HG03575 (cell line): Measurements from ENCODE around the gene IL1R2.

Source experiments
- ATAC-seq: cut with Tn5 transposase; IDR thresholded peaks from one replicate; pipeline ENCODE4 v1.9.1; 2021; ENCODE audit not compliant: unreplicated experiment, insufficient number of reproducible peaks, low FRiP score; ENCODE audit errors: extremely low read depth

IL1R2 gene

GRCh38 chr2:102032368-102033030, 40.7 kb downstream of the IL1R2 start:
- ATAC-seq: no peak

- ATAC-seq: peak; percentile 69
These were observed 41.4 kb downstream of the IL1R2 start for GRCh38 chr2:102033031-102033749.

- ATAC-seq: no peak
These were observed 42.3 kb downstream of the IL1R2 start for GRCh38 chr2:102033750-102034682.

GRCh38 chr2:102034683-102035548, 43.2 kb downstream of the IL1R2 start:
- ATAC-seq: no peak

GRCh38 chr2:102037681-102038080, 45.9 kb downstream of the IL1R2 start:
- ATAC-seq: no peak

GRCh38 chr2:102040229-102040628, 48.5 kb downstream of the IL1R2 start:
- ATAC-seq: no peak

GRCh38 chr2:102041351-102041750, 49.6 kb downstream of the IL1R2 start:
- ATAC-seq: no peak

GRCh38 chr2:102042196-102043081, 50.7 kb downstream of the IL1R2 start:
- no peak for ATAC-seq

- ATAC-seq: no peak
These were observed 51.8 kb downstream of the IL1R2 start for GRCh38 chr2:102043560-102043959.

GRCh38 chr2:102044235-102044896, 52.6 kb downstream of the IL1R2 start:
- ATAC-seq: no peak

- ATAC-seq: no peak
These were observed 53.3 kb downstream of the IL1R2 start for GRCh38 chr2:102044967-102045489.

GRCh38 chr2:102045697-102046096, 53.9 kb downstream of the IL1R2 start:
- no peak for ATAC-seq

- ATAC-seq: no peak
These were observed 54.6 kb downstream of the IL1R2 start for GRCh38 chr2:102046135-102046986.

- ATAC-seq: no peak
These were observed 56.7 kb downstream of the IL1R2 start for GRCh38 chr2:102048465-102048864.

- no peak for ATAC-seq
These were observed 58.1 kb downstream of the IL1R2 start for GRCh38 chr2:102049756-102050443.
